Thyroid gland (tissue), 4 donors: ENCODE results near the gene PDZD8.

ENCODE experiments used
- POLR2A ChIP-seq, 2 donors: fragments of 450-650 bp; IDR thresholded peaks; one replicate each; pipeline ENCODE4 v1.6.1; 2017; ENCODE audit warnings: antibody characterized with exemption in 2 of 2, mild to moderate bottlenecking in 2 of 2, moderate library complexity in 1 of 2
- TF ChIP-seq, protein P1 (sequence below), 6 experiments: fragments of 200-600 bp in 3 of 6; fragments of 450-650 bp in 3 of 6; sonication (generic) in 3 of 6; IDR thresholded peaks; one replicate each; pipeline ENCODE4 v1.5.1; 2016 to 2019; ENCODE audit warnings: antibody characterized with exemption in 6 of 6, mild to moderate bottlenecking in 2 of 6, inconsistent platforms in 1 of 6, moderate library complexity in 1 of 6

- TF ChIP-seq, protein P1, sequence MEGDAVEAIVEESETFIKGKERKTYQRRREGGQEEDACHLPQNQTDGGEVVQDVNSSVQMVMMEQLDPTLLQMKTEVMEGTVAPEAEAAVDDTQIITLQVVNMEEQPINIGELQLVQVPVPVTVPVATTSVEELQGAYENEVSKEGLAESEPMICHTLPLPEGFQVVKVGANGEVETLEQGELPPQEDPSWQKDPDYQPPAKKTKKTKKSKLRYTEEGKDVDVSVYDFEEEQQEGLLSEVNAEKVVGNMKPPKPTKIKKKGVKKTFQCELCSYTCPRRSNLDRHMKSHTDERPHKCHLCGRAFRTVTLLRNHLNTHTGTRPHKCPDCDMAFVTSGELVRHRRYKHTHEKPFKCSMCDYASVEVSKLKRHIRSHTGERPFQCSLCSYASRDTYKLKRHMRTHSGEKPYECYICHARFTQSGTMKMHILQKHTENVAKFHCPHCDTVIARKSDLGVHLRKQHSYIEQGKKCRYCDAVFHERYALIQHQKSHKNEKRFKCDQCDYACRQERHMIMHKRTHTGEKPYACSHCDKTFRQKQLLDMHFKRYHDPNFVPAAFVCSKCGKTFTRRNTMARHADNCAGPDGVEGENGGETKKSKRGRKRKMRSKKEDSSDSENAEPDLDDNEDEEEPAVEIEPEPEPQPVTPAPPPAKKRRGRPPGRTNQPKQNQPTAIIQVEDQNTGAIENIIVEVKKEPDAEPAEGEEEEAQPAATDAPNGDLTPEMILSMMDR (IDR thresholded peaks at IDR 0.05), result no peak
- no peak for TF ChIP-seq POLR2A (IDR thresholded peaks at IDR 0.05)
Observed at GRCh38 chr10:117294039-117294645, 81.1 kb downstream of the PDZD8 start.
